Stomach (tissue), 4 donors: Measurements from ENCODE around the gene RAB6D.

Experiments
- CTCF ChIP-seq, 7 experiments: fragments of 450-650 bp in 4 of 7; fragments of 200-600 bp in 3 of 7; sonication (generic) in 3 of 7; IDR thresholded peaks; one replicate each; pipeline ENCODE4 v1.5.1; 2016 to 2019; ENCODE audit warnings: antibody characterized with exemption in 7 of 7, control low read depth in 2 of 7, mild to moderate bottlenecking in 1 of 7
- EP300 ChIP-seq: sonication (generic); formaldehyde crosslinking; IDR thresholded peaks from one replicate; pipeline ENCODE4 v1.6.1; 2017; ENCODE audit warnings: antibody characterized with exemption
- POLR2A ChIP-seq, 4 donors: fragments of 450-650 bp; IDR thresholded peaks; one replicate each; pipeline ENCODE4 v1.6.1; 2016; ENCODE audit warnings: antibody characterized with exemption in 4 of 4, control low read depth in 2 of 4, mild to moderate bottlenecking in 1 of 4, moderate library complexity in 1 of 4
- POLR2AphosphoS5 ChIP-seq, 3 donors: sonication (generic); formaldehyde crosslinking; IDR thresholded peaks; one replicate each; pipeline ENCODE4 v1.6.1; 2016; ENCODE audit warnings: antibody characterized with exemption in 3 of 3

DNA sequence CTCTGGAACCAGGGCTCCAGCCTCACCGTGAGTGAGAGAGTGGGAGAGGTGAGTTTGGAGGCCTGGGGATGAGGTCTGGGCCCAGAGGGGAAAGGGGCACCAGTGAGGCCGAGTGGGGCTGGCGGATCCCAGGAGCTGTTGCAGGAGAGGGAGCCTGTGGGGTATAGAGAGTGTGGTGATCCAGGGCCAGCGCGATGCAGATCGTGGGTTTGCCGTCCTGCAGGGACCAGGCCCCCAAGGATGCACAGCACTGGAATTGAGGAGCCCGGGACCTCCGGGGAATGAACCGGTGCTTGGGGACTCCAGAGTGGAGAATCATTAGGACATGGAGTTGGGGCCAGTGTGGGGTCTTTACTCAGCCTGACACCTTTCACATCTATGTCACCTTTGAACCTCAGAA lies 25.7 kb upstream of the RAB6D start:
- no peak for TF ChIP-seq CTCF (IDR thresholded peaks at IDR 0.05)
- no peak for TF ChIP-seq POLR2A (IDR thresholded peaks at IDR 0.05)
- no peak for TF ChIP-seq POLR2AphosphoS5 (IDR thresholded peaks at IDR 0.05)
- no peak for TF ChIP-seq EP300
